GM21528 (cell line): ENCODE measurements around the gene SLC38A10.
"Not testable (repeated sequence)": the region's sequence is repeated elsewhere in the genome, so short reads cannot be mapped to it uniquely, and the experiment has no call there.

Source experiments
- ATAC-seq: cut with Tn5 transposase; IDR thresholded peaks from one replicate; pipeline ENCODE4 v1.9.1; 2021; ENCODE audit warnings: mild to moderate bottlenecking, moderate library complexity; ENCODE audit not compliant: unreplicated experiment, low FRiP score

SLC38A10 gene

GRCh38 chr17:81314398-81315081 is 19.4 kb upstream of the SLC38A10 start:
- no peak for ATAC-seq

GRCh38 chr17:81313776-81314397 is 18.8 kb upstream of the SLC38A10 start:
- no peak for ATAC-seq

- ATAC-seq, result no peak
Measured at GRCh38 chr17:81312624-81313325, 17.7 kb upstream of the SLC38A10 start.

- no peak for ATAC-seq
Measured at GRCh38 chr17:81311946-81312345, 16.8 kb upstream of the SLC38A10 start.

GRCh38 chr17:81310949-81311550 is 15.9 kb upstream of the SLC38A10 start:
- no peak for ATAC-seq

- ATAC-seq, result no peak
Measured at GRCh38 chr17:81309859-81310839, 15.0 kb upstream of the SLC38A10 start.

- no peak for ATAC-seq
Measured at GRCh38 chr17:81309140-81309858, 14.2 kb upstream of the SLC38A10 start.

- not testable (repeated sequence) for ATAC-seq
Measured at GRCh38 chr17:81308784-81309139, 13.7 kb upstream of the SLC38A10 start.

GRCh38 chr17:81307636-81308560 is 12.8 kb upstream of the SLC38A10 start:
- ATAC-seq, result no peak

GRCh38 chr17:81306898-81307510 is 11.9 kb upstream of the SLC38A10 start:
- ATAC-seq, result no peak

- no peak for ATAC-seq
Measured at GRCh38 chr17:81306491-81306890, 11.4 kb upstream of the SLC38A10 start.

- no peak for ATAC-seq
Measured at GRCh38 chr17:81305051-81305630, 10.0 kb upstream of the SLC38A10 start.

- ATAC-seq, result no peak
Measured at GRCh38 chr17:81304196-81305015, 9.3 kb upstream of the SLC38A10 start.

- ATAC-seq, result no peak
Measured at GRCh38 chr17:81303385-81303784, 8.3 kb upstream of the SLC38A10 start.

GRCh38 chr17:81302861-81303333 is 7.8 kb upstream of the SLC38A10 start:
- ATAC-seq, result no peak

GRCh38 chr17:81302324-81302723 is 7.2 kb upstream of the SLC38A10 start:
- ATAC-seq, result no peak
